WERI-Rb-1 (cell line): Measurements from ENCODE around the gene INSIG1.

ENCODE experiments used
- DNase-seq: peaks from one replicate; pipeline ENCODE4 v3.0.0-alpha.2; 2020
- H3K27ac ChIP-seq: fragments of 250-450 bp; sonication (Bioruptor Pico); 2 replicates; pipeline ENCODE4 v1.5.1; 2020; ENCODE audit warnings: mild to moderate bottlenecking, moderate library complexity
- H3K27me3 ChIP-seq: fragments of 250-450 bp; sonication (Bioruptor Pico); 2 replicates; pipeline ENCODE4 v1.5.1; 2021; ENCODE audit warnings: mild to moderate bottlenecking, low read depth, moderate library complexity; ENCODE audit not compliant: insufficient read depth, severe bottlenecking
- H3K36me3 ChIP-seq: fragments of 250-450 bp; sonication (Bioruptor Pico); 2 replicates; pipeline ENCODE4 v1.5.1; 2020; ENCODE audit warnings: mild to moderate bottlenecking, moderate library complexity
- H3K4me3 ChIP-seq: 2 replicates; pipeline ENCODE4 v1.5.1; 2011; ENCODE audit warnings: low read depth, mild to moderate bottlenecking, control low read depth, low read length
- H3K9me3 ChIP-seq: fragments of 250-450 bp; sonication (Bioruptor Pico); 2 replicates; pipeline ENCODE4 v1.5.1; 2021; ENCODE audit warnings: mild to moderate bottlenecking, moderate library complexity; ENCODE audit not compliant: severe bottlenecking
- TF ChIP-seq, protein P1 (sequence below): IDR thresholded peaks from 2 replicates; pipeline ENCODE4 v1.5.1; 2011; ENCODE audit warnings: low read depth, mild to moderate bottlenecking, control low read depth, inconsistent platforms, low read length

Gene INSIG1

GRCh38 chr7:155257482-155258225, 40.0 kb upstream of the INSIG1 start:
- Histone ChIP-seq H3K36me3 (no peaks in the 10 kb centered on the region), H3K27ac (no peak overlapping the region), H3K4me3 (no peak overlapping the region), H3K27me3 (no peaks in the 10 kb centered on the region), H3K9me3 (no peaks in the 10 kb centered on the region)
- no peak for DNase-seq
- TF ChIP-seq, protein P1, sequence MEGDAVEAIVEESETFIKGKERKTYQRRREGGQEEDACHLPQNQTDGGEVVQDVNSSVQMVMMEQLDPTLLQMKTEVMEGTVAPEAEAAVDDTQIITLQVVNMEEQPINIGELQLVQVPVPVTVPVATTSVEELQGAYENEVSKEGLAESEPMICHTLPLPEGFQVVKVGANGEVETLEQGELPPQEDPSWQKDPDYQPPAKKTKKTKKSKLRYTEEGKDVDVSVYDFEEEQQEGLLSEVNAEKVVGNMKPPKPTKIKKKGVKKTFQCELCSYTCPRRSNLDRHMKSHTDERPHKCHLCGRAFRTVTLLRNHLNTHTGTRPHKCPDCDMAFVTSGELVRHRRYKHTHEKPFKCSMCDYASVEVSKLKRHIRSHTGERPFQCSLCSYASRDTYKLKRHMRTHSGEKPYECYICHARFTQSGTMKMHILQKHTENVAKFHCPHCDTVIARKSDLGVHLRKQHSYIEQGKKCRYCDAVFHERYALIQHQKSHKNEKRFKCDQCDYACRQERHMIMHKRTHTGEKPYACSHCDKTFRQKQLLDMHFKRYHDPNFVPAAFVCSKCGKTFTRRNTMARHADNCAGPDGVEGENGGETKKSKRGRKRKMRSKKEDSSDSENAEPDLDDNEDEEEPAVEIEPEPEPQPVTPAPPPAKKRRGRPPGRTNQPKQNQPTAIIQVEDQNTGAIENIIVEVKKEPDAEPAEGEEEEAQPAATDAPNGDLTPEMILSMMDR, result no peak

- H3K27ac ChIP-seq, result no peak overlapping the region
- no peaks in the 10 kb centered on the region for H3K36me3 ChIP-seq
- H3K9me3 ChIP-seq, result no peaks in the 10 kb centered on the region
- H3K4me3 ChIP-seq, result no peak overlapping the region
- DNase-seq, result no peak
- TF ChIP-seq, protein P1, result no peak
- H3K27me3 ChIP-seq, result no peaks in the 10 kb centered on the region
Observed at GRCh38 chr7:155258226-155258560, 39.5 kb upstream of the INSIG1 start.

GRCh38 chr7:155259866-155260497, 37.7 kb upstream of the INSIG1 start:
- no peaks in the 10 kb centered on the region for H3K27me3 ChIP-seq
- TF ChIP-seq, protein P1, result no peak
- DNase-seq, result peak; percentile 26
- H3K36me3 ChIP-seq, result no peaks in the 10 kb centered on the region
- no peaks in the 10 kb centered on the region for H3K9me3 ChIP-seq
- no peak overlapping the region for H3K27ac ChIP-seq
- no peak overlapping the region for H3K4me3 ChIP-seq

DNA sequence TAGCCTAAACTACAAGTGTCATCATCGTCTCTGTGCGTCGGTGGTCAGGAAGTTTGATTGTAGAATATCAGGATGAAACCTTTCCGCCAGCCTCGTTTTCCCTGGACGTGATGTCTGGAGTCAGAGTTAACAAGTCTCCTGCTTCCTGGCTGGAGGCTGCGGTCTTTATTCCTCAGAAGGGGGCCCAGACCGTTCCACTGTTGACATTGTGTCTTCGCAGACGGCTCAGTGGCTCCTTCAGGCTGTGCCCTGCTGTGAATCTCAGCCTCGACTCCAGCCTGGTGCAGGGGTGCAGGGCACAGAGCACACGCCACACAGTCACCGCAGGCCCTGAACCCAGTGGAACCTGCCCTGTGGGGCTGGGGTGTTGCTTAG, 37.2 kb upstream of the INSIG1 start:
- Histone ChIP-seq H3K36me3 (no peaks in the 10 kb centered on the region), H3K27me3 (no peaks in the 10 kb centered on the region), H3K9me3 (no peaks in the 10 kb centered on the region), H3K4me3 (no peak overlapping the region), H3K27ac (no peak overlapping the region)
- DNase-seq, result no peak
- TF ChIP-seq, protein P1, result no peak

GRCh38 chr7:155261031-155261985, 36.4 kb upstream of the INSIG1 start:
- Histone ChIP-seq H3K36me3 (no peaks in the 10 kb centered on the region), H3K27me3 (no peaks in the 10 kb centered on the region), H3K9me3 (no peaks in the 10 kb centered on the region), H3K4me3 (no peak overlapping the region), H3K27ac (no peak overlapping the region)
- TF ChIP-seq, protein P1, result no peak
- DNase-seq, result no peak
